Subcutaneous adipose tissue (tissue), 4 donors: ENCODE results near the gene AP3B1. TPM values are rescaled to one million over a fixed set of nuclear protein-coding genes. Genes with fewer than 3 reads are reported as not detected.

Experiments
- total RNA-seq, 4 donors: library from RNA; depleted of rRNA; stranded (reverse); fragments of >200 nt; gene quantifications; one replicate each; pipeline ENCODE4 v1.1.0, GENCODE V29; 2016
- TF ChIP-seq, protein P1 (sequence below): fragments of 450-650 bp; IDR thresholded peaks from one replicate; pipeline ENCODE4 v1.5.1; 2016; ENCODE audit warnings: low read depth, mild to moderate bottlenecking, control low read depth, antibody characterized with exemption, moderate library complexity

The AP3B1 gene
- total RNA-seq, 4 donors from 2014 or later = 44.6 to 71.4 (median 47.8) TPM

DNA sequence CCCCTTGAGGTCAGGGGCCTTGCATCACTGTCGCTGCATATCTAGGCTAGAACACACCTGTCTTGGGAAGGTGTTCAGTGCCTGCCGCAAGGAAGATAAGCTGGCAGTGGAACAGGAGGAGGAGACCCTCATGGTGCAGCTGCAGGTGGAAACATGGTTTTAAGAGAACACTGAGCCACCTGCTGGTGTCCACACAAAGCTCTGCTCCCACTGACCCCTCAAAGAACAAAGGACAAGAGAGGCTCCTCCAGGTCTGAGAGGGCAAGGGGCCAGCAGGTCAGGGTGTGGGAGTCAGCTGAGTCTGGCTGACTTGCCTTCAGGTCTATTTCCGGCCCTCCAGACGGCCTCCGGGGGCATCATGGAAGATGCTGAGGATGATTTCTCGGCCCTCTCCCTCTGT is 308.2 kb downstream of the AP3B1 start:
- TF ChIP-seq, protein P1, sequence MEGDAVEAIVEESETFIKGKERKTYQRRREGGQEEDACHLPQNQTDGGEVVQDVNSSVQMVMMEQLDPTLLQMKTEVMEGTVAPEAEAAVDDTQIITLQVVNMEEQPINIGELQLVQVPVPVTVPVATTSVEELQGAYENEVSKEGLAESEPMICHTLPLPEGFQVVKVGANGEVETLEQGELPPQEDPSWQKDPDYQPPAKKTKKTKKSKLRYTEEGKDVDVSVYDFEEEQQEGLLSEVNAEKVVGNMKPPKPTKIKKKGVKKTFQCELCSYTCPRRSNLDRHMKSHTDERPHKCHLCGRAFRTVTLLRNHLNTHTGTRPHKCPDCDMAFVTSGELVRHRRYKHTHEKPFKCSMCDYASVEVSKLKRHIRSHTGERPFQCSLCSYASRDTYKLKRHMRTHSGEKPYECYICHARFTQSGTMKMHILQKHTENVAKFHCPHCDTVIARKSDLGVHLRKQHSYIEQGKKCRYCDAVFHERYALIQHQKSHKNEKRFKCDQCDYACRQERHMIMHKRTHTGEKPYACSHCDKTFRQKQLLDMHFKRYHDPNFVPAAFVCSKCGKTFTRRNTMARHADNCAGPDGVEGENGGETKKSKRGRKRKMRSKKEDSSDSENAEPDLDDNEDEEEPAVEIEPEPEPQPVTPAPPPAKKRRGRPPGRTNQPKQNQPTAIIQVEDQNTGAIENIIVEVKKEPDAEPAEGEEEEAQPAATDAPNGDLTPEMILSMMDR = no peak

DNA sequence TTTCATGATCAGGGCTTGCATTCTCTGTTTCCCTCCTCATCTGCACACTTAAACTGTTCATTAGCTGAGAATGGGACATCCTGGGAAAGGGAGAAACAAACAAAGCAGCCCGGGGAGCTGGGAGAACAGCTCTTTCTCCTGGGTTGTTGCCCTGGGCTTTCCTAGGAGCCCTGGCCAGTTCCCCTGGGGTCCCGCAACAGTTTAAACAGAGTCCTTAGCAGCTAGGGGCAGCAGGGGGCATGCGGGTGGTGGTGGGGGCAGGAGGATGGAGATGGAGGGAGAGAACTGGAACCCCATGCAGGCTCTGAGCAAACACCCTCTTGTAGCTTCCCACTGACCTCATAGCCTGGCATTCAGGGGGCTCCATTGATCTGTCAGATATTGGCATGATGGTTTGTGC is 309.3 kb downstream of the AP3B1 start:
- TF ChIP-seq, protein P1 = no peak

DNA sequence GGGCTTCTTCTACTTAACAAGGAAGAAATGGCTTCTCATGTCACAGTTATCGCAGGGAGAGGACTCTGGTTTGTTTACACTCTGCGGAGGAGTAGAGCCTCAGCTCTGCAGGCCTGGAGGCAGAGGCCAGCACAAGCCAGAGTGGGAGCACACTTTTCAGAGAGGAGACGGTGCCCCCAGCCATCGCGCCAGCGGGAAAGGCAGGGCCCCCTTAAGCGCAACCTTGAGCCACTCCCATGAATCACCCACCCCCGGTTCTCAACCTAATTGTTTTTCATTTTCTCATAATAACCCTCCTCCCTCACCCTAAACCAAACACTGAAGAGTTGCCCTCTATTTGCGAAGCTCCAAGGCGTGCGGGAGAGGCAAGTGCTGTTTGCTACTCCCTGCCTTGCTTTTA is 309.9 kb downstream of the AP3B1 start:
- TF ChIP-seq, protein P1 = no peak

DNA sequence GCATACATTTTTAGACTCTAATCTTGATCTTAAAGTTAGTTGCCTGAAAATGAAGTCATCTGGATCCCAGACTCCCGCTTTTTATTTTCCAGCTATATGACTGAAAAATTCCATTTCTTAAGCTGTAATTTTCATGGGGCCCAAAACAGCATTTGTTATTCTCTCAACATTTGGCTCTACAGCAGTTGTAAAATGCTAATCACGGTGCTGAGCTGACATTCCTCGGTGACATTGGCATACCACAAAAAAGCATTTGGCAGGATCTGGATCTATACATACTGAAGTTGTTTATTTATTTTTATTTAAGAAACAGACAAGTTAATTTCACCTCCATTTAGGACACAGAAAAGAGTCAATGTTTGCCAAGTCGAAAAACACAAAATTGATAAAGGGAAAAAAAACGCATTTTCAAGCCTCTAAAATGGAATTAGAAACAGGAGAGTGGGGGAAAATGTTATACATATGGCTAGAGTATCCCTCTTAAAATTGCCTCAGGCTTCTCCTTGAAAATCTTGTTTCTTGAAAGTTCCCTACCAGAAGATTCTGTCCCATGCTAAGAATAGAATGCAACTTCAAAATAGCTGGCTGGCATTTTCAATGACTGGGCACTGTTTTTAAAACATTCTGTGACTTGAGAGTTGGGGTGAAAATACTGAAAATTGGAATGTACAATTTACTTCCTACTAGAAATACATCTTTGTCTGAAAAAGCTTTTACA is 310.9 kb downstream of the AP3B1 start:
- TF ChIP-seq, protein P1 = no peak

DNA sequence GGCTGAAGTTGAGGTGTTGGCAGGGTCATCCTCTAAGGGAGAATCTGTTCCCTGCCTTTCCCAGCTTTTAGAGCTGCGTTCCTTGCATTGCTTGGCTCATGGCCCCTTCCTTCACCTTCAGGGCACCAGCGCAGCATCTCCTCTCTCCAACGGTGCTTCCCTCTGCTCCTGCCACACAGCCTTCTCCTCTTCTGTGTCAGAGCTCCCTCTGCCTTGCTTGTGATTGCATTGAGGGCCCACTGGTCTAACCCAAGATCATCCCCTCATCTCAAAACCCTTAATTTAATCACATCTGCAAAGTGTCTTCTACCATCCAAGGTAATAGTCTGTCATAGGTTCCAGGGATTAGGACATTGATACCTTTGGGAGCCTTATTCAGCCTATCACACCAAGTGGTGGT is 312.7 kb downstream of the AP3B1 start:
- TF ChIP-seq, protein P1 = no peak

DNA sequence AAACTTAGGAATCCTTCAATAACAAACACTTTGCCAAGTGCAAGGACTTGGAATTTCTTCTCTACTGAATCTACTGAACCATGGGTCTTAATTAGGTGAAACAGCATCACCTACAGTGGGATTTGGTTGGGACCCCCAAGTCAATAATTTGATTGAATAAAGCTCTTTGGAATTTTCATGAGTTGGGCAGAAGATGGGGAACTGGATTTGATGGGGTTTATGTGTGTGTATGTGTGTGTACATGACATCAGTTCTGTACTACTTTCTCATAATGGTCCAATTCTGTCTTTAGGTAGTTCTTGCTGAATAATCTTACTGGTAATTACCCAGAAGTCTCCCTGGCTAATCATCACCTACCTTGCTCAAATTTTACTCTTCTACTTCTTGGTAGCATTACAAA is 319.9 kb downstream of the AP3B1 start:
- TF ChIP-seq, protein P1 = no peak

DNA sequence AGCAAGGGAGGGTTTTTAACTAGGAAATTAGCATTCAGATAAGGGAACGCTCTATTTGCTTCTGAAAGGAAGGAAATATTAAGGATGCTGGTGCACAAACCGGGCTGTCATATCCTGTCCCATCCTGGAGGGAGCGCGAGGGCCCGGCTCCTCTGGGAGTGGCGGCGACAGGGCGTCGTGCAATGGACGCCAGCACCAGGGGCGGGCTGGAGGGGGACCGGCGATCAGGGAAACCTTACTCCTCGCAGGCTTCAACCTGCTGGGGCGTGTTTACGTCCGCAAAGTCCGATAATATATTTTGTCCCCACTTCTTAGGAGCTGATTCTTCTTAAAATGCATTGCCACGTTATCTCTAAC is 321.3 kb downstream of the AP3B1 start:
- TF ChIP-seq, protein P1 = no peak
